Fibroblast of skin of right quadriceps (primary cell): ENCODE data around the gene RTL10.
A peak's percentile ranks its signal among the peaks of the same experiment; 100 is the strongest.

Experiments
- DNase-seq: peaks from one replicate; pipeline ENCODE4 v3.0.0-alpha.2; 2013

RTL10 gene

GRCh38 chr22:19875531-19876313, 21.0 kb upstream of the RTL10 start:
- DNase-seq = no peak

- no peak for DNase-seq
Measured at GRCh38 chr22:19875061-19875530, 20.4 kb upstream of the RTL10 start.

DNA sequence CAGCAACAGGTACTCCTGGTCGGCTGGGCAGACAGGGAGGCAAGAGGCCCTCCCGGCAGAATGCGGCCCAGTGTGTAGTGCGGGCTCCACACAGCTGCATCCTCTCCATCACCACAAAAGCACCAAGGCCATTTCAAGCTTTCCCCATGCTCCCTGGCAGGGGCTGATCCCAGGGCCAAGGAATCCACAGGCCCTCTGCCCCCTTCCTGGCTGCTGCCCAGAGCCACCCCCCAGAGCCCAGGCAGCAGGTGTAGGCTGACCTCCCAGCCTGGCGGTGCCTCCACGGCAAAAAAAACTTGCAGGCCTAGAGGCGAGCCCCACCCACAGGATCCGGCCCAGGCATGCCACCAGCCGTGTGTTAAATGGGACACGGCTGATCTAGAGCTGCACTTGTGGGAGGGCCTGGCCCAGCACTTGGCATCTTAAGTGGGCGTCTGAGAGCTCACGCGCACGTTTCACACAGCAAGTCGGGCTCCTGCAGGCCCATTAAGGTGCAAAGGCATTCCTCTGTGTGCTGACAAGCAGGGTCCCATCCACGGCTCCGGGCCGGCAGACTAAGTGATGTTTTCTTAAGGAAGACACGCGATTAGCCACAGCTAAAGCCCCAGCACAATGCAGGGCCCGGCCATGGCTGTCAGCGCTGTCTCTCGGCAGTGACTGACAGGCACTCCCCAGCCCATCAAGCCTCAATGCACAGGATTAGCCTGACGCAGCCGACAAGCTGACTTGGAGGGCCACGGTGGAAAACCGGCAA, 19.8 kb upstream of the RTL10 start:
- no peak for DNase-seq

- DNase-seq = no peak
Measured at GRCh38 chr22:19873960-19874306, 19.3 kb upstream of the RTL10 start.

DNA sequence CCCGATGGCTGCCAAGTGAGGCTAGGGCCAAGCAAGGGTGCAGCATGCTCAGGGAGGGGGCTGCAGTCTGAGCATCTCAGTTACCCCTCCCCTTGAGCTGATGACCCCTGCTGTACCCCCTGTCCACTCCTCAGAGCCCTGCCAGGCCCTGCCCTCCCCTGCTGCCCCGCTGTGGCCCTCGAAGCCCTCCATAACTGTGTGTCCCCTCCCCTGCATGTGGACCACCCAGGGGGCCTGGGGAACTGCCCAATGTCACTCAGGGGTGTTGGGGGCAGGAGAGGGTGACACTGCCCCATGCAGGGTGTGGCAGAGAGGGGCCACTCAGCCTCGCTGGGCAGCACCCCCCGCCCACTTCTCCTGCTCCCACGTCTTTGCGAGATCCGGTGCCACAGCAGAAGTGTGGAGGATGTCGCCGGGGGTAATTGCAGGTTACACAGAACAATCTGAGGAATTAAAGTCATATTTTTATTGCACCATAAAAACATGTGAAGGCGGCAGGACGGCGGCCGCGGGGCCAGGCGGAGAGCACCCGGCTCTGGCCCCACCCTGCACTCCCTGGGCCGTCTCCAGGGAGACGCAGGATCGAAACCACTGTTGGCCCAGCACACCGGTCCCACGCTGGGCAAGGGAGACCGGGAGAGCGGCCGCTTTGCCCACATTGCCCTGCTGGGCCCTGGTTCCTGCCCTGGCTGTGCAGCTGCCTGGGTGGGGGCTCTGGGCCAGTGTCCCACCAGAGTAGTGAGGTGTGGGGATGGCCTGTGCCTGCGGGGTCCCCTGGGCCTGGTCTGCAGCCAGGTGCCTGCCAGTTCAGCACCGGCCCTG, 18.7 kb upstream of the RTL10 start:
- no peak for DNase-seq

- no peak for DNase-seq
Measured at GRCh38 chr22:19872779-19873137, 18.1 kb upstream of the RTL10 start.

DNA sequence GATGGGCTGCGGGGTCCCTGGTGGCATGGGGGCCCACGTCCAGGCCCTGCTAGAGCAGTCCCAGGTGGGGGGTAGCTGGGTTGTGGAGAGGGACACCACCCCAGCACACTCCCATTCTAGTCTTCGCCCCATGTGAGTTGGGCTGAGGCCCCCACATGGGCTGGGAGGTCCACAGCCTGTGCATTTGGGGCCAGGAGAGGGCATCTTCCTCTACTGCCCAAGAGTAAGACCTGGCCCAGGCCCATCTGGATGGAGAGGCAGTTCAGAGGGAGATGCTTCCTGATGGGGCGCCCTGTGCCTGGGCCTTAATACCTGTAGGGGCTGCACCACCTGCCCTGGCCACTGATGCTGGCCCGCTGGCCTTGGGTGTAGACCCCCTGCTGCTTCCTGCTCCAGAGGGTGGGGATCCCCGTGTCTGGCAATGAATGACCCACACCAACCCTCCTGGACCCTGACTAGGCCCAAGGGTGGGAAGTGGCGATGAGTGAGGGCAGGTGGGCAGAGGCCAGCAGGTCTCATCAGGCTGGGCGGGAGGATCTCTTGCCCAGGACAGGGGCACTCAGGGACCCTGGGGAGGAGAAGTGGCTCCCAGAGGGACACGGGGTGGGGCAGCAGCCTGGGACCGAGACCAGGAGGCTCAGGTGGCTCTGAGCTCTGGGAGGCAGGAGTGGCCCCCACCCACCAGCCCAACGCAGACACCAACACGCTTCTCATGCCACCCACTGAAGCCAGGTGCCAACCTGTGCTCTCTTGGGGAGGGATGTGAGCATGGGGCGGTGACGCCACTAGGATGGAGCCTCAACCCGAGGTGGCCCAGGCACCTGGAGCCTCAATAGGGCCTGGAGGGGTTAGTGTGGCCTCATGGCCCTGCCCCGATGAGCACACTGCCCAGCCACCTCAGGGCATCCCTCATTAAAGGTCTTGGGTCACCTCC, 17.4 kb upstream of the RTL10 start:
- no peak for DNase-seq

- DNase-seq = no peak
Measured at GRCh38 chr22:19871023-19871844, 16.6 kb upstream of the RTL10 start.

- DNase-seq = no peak
Measured at GRCh38 chr22:19870153-19871022, 15.7 kb upstream of the RTL10 start.

GRCh38 chr22:19869497-19870152, 15.0 kb upstream of the RTL10 start:
- no peak for DNase-seq

GRCh38 chr22:19868773-19869471, 14.2 kb upstream of the RTL10 start:
- DNase-seq = no peak

DNA sequence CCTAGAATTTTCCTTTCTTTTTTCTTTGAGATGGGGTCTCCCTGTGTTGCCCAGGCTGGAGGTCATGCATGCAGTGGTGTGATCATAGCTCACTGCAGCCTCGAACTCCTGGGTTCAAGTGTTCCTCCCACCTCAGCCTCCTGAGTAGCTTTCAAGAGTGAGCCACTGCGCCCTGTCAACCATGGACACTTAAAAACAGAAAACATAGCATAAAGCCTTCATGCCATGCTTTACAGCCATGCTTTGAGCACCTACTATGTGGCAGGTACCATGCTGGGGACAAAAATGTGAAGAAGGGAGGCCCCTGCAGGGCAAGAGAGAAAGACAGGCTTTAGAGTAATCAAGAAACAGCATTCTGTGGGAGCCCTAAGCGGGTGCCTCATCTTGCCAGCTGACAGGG, 13.7 kb upstream of the RTL10 start:
- DNase-seq = no peak

GRCh38 chr22:19867617-19868016, 12.9 kb upstream of the RTL10 start:
- DNase-seq = no peak

DNA sequence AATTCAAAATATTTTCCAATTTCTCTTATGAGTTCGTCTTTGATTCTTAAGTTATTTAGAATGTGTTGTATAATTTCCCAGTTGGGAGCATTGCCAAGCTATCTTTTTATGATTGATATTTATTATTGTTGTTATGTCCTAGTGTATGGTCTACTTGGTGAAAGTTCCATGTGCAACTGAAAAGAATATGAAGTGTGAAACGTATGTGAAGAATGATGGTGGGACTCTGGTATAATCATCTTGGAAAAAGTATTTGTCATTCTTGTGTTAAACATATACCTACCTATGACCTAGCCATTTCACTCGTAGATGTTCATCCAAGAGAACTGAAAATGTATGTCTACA, 12.0 kb upstream of the RTL10 start:
- DNase-seq = no peak

DNA sequence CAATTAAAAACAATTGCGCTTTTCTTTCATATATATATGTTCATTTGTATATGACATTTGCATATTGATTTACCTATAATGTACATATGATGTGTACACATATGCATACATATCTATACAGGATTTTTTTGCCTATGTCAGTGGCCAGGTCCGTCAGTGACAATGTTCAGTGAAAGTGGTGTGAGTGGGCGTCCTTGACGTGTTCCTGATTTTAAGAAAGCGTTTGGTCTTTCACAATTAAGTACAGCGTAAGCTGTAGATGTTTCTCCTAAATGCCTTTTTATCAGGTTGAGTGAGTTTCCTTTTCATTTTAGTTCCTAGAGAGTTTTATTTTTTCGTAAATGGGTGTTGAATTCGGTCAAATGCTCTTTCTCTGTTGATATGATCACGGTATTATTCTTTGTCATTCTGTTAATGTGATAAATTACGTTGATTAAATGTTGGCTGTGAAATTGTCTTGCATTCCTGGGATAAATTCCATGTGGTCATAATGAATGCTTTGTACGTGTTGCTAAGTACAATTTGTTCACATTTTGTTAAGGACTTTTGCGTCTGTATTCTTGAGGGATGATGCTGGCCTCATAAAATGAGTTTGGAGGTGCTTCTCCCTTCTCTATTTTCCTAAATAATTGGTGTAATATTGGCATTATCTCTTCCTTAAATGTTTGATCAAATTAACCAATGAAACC, 10.6 kb upstream of the RTL10 start:
- peak; percentile 22 for DNase-seq

DNA sequence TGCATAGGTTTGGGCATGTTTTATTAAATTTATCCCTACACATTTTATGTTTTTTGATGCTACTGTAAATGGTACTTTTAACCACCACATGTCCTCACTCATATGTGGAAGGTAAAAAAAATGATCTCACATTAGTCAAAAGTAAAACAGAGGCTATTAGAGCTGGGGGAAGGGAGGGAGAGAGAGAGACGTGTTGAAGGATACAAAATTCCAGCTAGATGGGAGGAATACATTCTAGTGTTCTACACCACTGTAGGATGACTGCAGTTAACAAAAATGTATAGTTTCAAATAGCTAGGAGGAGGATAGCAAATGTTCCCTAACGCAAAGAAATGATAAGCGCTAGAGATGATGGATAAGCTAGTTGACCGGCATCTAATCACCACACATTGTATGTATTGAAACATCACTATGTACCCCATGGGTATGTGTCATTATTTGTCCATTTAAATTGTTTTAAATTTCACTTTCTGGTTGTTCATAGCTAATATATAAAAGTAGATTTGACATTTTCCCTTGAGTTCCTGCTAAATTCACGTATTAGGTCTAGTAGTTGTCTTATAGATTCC, 9.9 kb upstream of the RTL10 start:
- peak; percentile 68 for DNase-seq

GRCh38 chr22:19863571-19863970, 8.9 kb upstream of the RTL10 start:
- no peak for DNase-seq

- no peak for DNase-seq
Measured at GRCh38 chr22:19862619-19863246, 8.1 kb upstream of the RTL10 start.
